HepG2 (cell line): ENCODE measurements around the gene SDR39U1. TPM values are rescaled to one million over a fixed set of nuclear protein-coding genes. Genes with fewer than 3 reads are reported as not detected.
A peak's percentile ranks its signal among the peaks of the same experiment; 100 is the strongest.

ENCODE experiments used
- ARHGAP35 ChIP-seq: sonication (generic); formaldehyde crosslinking; IDR thresholded peaks from 2 replicates; pipeline ENCODE4 v1.9.0; 2022; ENCODE audit warnings: mild to moderate bottlenecking, inconsistent platforms, moderate library complexity, missing genetic modification reagents, borderline replicate concordance
- ELF3 ChIP-seq: IDR thresholded peaks from 2 replicates; pipeline ENCODE4 v1.6.1; 2016; ENCODE audit warnings: missing genetic modification reagents, missing compliant biosample characterization
- EP300 ChIP-seq, 3 experiments: sonication (generic) in 1 of 3; formaldehyde crosslinking in 1 of 3; IDR thresholded peaks; 2 replicates each; pipeline versions ENCODE4 v1.5.1 to v1.6.1; 2011 to 2020; ENCODE audit warnings: low read depth in 2 of 3, low read length in 2 of 3, borderline replicate concordance in 1 of 3, improper control_type of control experiment in 1 of 3, mild to moderate bottlenecking in 1 of 3, missing genetic modification reagents in 1 of 3, moderate library complexity in 1 of 3
- GLMP ChIP-seq: sonication (generic); formaldehyde crosslinking; IDR thresholded peaks from 2 replicates; pipeline ENCODE4 v1.9.0; 2021; ENCODE audit warnings: missing genetic modification reagents, mild to moderate bottlenecking, borderline replicate concordance
- KLF15 ChIP-seq: sonication (generic); formaldehyde crosslinking; IDR thresholded peaks from 2 replicates; pipeline ENCODE4 v1.8.1; 2023; ENCODE audit warnings: borderline replicate concordance, mild to moderate bottlenecking, inconsistent platforms, missing genetic modification reagents, mixed read lengths
- MIER3 ChIP-seq: IDR thresholded peaks from 2 replicates; pipeline ENCODE4 v1.6.1; 2016; ENCODE audit warnings: missing compliant biosample characterization, borderline replicate concordance
- MTERF4 ChIP-seq: sonication (generic); formaldehyde crosslinking; IDR thresholded peaks from 2 replicates; pipeline ENCODE4 v1.8.0; 2023; ENCODE audit warnings: mild to moderate bottlenecking, missing genetic modification reagents
- NR2F1 ChIP-seq, 2 experiments: fragments of 450-650 bp in 1 of 2; formaldehyde crosslinking in 1 of 2; IDR thresholded peaks; 2 replicates each; pipeline versions ENCODE4 v1.5.0 to v1.6.1; 2016 to 2020; ENCODE audit warnings: mild to moderate bottlenecking in 1 of 2, missing compliant biosample characterization in 1 of 2, missing genetic modification reagents in 1 of 2, moderate library complexity in 1 of 2
- PLSCR1 ChIP-seq: sonication (generic); formaldehyde crosslinking; IDR thresholded peaks from 2 replicates; pipeline ENCODE4 v1.5.0; 2020; ENCODE audit warnings: missing genetic modification reagents, mild to moderate bottlenecking, borderline replicate concordance
- SMC3 ChIP-seq: IDR thresholded peaks from 2 replicates; pipeline ENCODE4 v1.6.1; 2011; ENCODE audit warnings: low read length, improper control_type of control experiment
- ZNF20 ChIP-seq: sonication (generic); formaldehyde crosslinking; IDR thresholded peaks from 2 replicates; pipeline ENCODE4 v1.4.0; 2020; ENCODE audit warnings: mild to moderate bottlenecking, moderate library complexity, missing genetic modification reagents
- ZNF225 ChIP-seq: sonication (generic); formaldehyde crosslinking; IDR thresholded peaks from 2 replicates; pipeline ENCODE4 v1.4.0; 2020; ENCODE audit warnings: mild to moderate bottlenecking, missing genetic modification reagents
- ZNF3 ChIP-seq: IDR thresholded peaks from 2 replicates; pipeline ENCODE4 v1.7.0; 2017; ENCODE audit warnings: inconsistent platforms
- polyA plus RNA-seq, 8 experiments: library from polyadenylated mRNA; depleted of rRNA in 3 of 8; stranded (reverse) in 7 of 8; unstranded in 1 of 8; fragments of >200 nt; fragmentation: Illumina TruSeq in 4 of 8; extraction: Trizol in 4 of 8; gene quantifications; 2 replicates each; pipeline versions ENCODE4 v1.2.1 to v1.2.3, GENCODE V29; 2011 to 2016; ENCODE audit warnings: low read depth in 4 of 8, missing spikeins in 1 of 8, mixed read lengths in 1 of 8; ENCODE audit not compliant: insufficient read depth in 1 of 8
- total RNA-seq, 5 experiments: library from RNA; depleted of rRNA; stranded (reverse); fragments of >200 nt; fragmentation: Illumina TruSeq; extraction: Trizol; gene quantifications; 2 replicates each; pipeline ENCODE4 v1.2.3, GENCODE V29; 2016; ENCODE audit warnings: low read depth in 1 of 5
- TF ChIP-seq, protein P1 (sequence below): sonication (generic); formaldehyde crosslinking; IDR thresholded peaks from 2 replicates; pipeline ENCODE4 v1.4.0; 2020; ENCODE audit warnings: missing genetic modification reagents, borderline replicate concordance
- TF ChIP-seq, protein P2 (sequence below): sonication (generic); formaldehyde crosslinking; IDR thresholded peaks from 2 replicates; pipeline ENCODE4 v1.4.0; 2020; ENCODE audit warnings: missing genetic modification reagents
- TF ChIP-seq, protein P3 (sequence below): sonication (generic); formaldehyde crosslinking; IDR thresholded peaks from 2 replicates; pipeline ENCODE4 v1.5.0; 2020; ENCODE audit warnings: mild to moderate bottlenecking, missing genetic modification reagents, moderate library complexity

The SDR39U1 gene
- total and polyA plus RNA-seq, 2 of the 13 experiments (the other 11 are each of a cell fraction or from before 2014, with no cell fraction given) = 34.4 to 129 TPM

DNA sequence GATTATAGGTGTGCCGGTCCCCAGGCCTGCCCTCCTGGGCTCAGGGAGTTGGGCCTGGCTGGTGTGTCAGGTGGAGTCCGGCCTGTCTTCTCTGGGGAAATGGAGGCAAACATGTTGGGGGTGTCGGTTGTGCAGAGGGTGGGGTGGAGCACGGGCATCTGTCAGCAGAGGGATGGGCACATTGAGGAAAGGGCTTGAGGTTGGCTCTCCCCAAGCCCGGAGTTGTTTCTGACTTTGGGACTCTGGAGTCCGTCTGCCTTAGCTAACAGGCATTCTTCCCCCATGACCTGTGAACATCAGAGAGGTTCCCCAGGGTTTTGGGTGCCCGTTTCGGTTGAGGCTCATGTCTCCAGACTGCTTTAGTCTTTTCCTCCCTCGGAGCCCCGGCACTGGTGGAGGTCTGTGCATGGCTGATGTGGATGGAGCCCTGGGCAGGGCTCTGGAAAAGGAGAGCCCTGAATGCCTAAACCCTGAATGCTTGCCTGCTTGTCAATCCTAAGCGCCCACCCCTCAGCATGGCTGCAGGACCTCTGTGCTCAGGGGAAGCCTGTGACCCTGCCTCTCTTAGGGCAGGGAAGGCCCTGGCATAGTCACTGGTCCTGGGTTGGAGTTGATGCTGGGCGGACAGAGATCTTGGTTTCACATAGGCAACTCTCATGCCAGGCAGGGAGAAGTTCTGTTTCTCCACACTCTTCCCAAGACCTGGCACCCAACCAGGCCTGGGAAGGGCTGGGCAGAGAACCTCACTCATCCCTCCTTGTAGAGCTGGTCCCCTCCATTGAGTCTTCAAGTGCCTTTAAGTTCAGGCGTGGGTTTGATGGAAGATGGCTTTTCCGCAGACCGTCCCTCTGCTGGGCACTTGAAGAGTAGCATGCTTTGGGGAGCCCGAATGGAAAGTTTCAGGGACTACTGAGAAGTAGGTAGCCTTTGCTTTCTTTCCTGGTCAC, 30.9 kb downstream of the SDR39U1 start (continued):
- no peak for TF ChIP-seq GLMP
- TF ChIP-seq NR2F1 (CRISPR knock-in tag; IDR thresholded peaks at IDR 0.05) = no peak
- peak in 1 of 2 experiments; percentile 37; a peak in 1 of 4 replicates for TF ChIP-seq EP300 (IDR thresholded peaks at IDR 0.05; ENCODE audit: low read depth in 2 of 2, low read length in 2 of 2)
- no peak for TF ChIP-seq EP300 (CRISPR knock-in tag; IDR thresholded peaks at IDR 0.05; ENCODE audit: borderline replicate concordance)
- TF ChIP-seq MTERF4 (CRISPR knock-in tag) = no peak
- TF ChIP-seq, protein P1, sequence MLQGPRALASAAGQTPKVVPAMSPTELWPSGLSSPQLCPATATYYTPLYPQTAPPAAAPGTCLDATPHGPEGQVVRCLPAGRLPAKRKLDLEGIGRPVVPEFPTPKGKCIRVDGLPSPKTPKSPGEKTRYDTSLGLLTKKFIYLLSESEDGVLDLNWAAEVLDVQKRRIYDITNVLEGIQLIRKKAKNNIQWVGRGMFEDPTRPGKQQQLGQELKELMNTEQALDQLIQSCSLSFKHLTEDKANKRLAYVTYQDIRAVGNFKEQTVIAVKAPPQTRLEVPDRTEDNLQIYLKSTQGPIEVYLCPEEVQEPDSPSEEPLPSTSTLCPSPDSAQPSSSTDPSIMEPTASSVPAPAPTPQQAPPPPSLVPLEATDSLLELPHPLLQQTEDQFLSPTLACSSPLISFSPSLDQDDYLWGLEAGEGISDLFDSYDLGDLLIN = no peak
- TF ChIP-seq, protein P2, sequence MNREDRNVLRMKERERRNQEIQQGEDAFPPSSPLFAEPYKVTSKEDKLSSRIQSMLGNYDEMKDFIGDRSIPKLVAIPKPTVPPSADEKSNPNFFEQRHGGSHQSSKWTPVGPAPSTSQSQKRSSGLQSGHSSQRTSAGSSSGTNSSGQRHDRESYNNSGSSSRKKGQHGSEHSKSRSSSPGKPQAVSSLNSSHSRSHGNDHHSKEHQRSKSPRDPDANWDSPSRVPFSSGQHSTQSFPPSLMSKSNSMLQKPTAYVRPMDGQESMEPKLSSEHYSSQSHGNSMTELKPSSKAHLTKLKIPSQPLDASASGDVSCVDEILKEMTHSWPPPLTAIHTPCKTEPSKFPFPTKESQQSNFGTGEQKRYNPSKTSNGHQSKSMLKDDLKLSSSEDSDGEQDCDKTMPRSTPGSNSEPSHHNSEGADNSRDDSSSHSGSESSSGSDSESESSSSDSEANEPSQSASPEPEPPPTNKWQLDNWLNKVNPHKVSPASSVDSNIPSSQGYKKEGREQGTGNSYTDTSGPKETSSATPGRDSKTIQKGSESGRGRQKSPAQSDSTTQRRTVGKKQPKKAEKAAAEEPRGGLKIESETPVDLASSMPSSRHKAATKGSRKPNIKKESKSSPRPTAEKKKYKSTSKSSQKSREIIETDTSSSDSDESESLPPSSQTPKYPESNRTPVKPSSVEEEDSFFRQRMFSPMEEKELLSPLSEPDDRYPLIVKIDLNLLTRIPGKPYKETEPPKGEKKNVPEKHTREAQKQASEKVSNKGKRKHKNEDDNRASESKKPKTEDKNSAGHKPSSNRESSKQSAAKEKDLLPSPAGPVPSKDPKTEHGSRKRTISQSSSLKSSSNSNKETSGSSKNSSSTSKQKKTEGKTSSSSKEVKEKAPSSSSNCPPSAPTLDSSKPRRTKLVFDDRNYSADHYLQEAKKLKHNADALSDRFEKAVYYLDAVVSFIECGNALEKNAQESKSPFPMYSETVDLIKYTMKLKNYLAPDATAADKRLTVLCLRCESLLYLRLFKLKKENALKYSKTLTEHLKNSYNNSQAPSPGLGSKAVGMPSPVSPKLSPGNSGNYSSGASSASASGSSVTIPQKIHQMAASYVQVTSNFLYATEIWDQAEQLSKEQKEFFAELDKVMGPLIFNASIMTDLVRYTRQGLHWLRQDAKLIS (CRISPR knock-in tag) = no peak
- TF ChIP-seq, protein P3, sequence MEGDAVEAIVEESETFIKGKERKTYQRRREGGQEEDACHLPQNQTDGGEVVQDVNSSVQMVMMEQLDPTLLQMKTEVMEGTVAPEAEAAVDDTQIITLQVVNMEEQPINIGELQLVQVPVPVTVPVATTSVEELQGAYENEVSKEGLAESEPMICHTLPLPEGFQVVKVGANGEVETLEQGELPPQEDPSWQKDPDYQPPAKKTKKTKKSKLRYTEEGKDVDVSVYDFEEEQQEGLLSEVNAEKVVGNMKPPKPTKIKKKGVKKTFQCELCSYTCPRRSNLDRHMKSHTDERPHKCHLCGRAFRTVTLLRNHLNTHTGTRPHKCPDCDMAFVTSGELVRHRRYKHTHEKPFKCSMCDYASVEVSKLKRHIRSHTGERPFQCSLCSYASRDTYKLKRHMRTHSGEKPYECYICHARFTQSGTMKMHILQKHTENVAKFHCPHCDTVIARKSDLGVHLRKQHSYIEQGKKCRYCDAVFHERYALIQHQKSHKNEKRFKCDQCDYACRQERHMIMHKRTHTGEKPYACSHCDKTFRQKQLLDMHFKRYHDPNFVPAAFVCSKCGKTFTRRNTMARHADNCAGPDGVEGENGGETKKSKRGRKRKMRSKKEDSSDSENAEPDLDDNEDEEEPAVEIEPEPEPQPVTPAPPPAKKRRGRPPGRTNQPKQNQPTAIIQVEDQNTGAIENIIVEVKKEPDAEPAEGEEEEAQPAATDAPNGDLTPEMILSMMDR (CRISPR knock-in tag) = peak; percentile 88
- TF ChIP-seq SMC3 = peak; percentile 94
- TF ChIP-seq KLF15 = no peak
- TF ChIP-seq ZNF225 = no peak
- TF ChIP-seq ARHGAP35 (CRISPR knock-in tag) = 0 out of 2 replicates have a peak, but pooled peaks have one; percentile 27
- peak; percentile 40; the same call in 1 of the 2 replicates for TF ChIP-seq MIER3 (CRISPR knock-in tag)
- TF ChIP-seq PLSCR1 (CRISPR knock-in tag) = peak; percentile 43; the same call in 1 of the 2 replicates
- no peak for TF ChIP-seq ZNF3 (CRISPR knock-in tag)
- no peak for TF ChIP-seq ELF3 (CRISPR knock-in tag)
- no peak for TF ChIP-seq ZNF20 (CRISPR knock-in tag)
